ENCODE measurements around the gene RANBP9. TPM values are rescaled to one million over a fixed set of nuclear protein-coding genes. Genes with fewer than 3 reads are reported as not detected.
A peak's percentile ranks its signal among the peaks of the same experiment; 100 is the strongest.

RANBP9 gene
- 10 to 100 TPM; 17.4 to 51.4 (median 21.0) TPM for total RNA-seq
- 10 to 100 TPM; 13.1 to 21.8 (median 18.6) TPM for polyA plus RNA-seq
- long read RNA-seq, donor 1, partial matches to known transcripts: 0 of 3 reads
- long read RNA-seq, donor 1, other reads (novel, unspliced or antisense): 0 of 3 reads
- long read RNA-seq, donor 2, partial matches to known transcripts: 0 of 2 reads
- long read RNA-seq, donor 2, other reads (novel, unspliced or antisense): 0 of 2 reads
- long read RNA-seq, donor 3, partial matches to known transcripts: 0 of 1 reads
- long read RNA-seq, donor 3, other reads (novel, unspliced or antisense): 0 of 1 reads
- long read RNA-seq, donor 4: 0 reads
- long read RNA-seq, donor 5, partial matches to known transcripts: 58 of 121 reads
- long read RNA-seq, donor 5, other reads (novel, unspliced or antisense): 61 of 121 reads
- long read RNA-seq, donor 6, transcript RANBP9-201 (14 exons, 3,113 nt): major isoform, 6 of 34 reads
- long read RNA-seq, donor 6, transcript RANBP9-202 (3 exons, 658 nt): minor isoform, 5 of 34 reads
- long read RNA-seq, donor 6, partial matches to known transcripts: 23 of 34 reads
- long read RNA-seq, donor 6, other reads (novel, unspliced or antisense): 0 of 34 reads
- long read RNA-seq, donor 7, partial matches to known transcripts: 0 of 1 reads
- long read RNA-seq, donor 7, other reads (novel, unspliced or antisense): 0 of 1 reads
- long read RNA-seq, donor 8, transcript RANBP9-201 (14 exons, 3,113 nt): major isoform, 5 of 8 reads
- long read RNA-seq, donor 8, partial matches to known transcripts: 0 of 8 reads
- long read RNA-seq, donor 8, other reads (novel, unspliced or antisense): 0 of 8 reads
- long read RNA-seq, donor 9, partial matches to known transcripts: 0 of 2 reads
- long read RNA-seq, donor 9, other reads (novel, unspliced or antisense): 0 of 2 reads
- long read RNA-seq, donor 10, partial matches to known transcripts: 0 of 1 reads
- long read RNA-seq, donor 10, other reads (novel, unspliced or antisense): 0 of 1 reads

DNA sequence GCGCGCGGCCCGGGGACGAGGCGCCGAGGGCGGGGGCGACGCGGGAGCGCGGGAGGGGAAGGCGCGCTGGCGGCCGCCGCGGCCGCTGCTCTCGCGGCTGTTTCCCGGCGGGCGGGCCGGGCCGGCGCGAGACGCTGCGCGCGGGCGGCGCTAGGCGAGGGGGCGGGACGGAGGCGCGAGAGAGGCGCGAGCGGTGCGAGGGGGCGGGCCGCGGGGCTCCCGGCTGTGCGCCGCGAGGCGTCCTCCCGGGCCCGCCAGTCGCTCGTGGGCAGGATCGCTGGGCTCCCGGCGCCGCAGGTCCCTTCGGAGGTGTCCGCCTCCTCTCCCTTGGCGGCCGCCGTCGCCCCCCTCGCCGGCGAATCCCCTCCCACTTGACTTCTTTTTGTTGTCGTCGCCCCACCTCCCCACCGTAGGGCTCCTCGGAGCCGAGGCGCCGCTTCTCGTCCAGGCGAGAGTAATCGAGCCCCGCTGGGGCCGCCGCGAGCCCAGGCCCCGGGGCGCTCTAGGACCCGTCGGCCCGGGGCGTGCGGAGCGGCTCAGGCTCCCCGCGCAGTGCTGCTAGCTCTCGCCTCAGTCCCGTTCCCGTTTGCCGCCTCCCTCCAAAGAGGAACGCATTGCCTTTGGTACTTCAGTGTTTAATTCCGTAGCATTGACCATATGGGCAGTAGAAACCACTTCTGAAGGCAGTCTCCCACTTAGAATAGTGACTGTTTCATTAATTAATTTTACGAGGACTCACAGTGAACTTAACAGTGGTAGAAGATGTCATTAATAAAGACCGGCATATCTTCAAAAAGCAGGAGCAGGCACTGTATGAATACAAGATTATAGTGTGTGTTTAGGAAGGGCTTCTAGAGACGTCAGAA, at the start of gene RANBP9:
Gene RANBP9 (minus strand): TSS at position 103 of the 866 bp plus-strand sequence. CDS start 330 bp downstream, outside the sequence.
- Histone ChIP-seq H3K36me3 (no peaks in the 10 kb centered on the region), H3K4me3 (peak within 1 kb of the TSS; percentile 87 to 93 (median 90)), H3K27me3 (no peaks in the 10 kb centered on the region), H3K9me3 (no peaks in the 10 kb centered on the region), H3K27ac (peak within 1 kb of the TSS; percentile 93 to 98 (median 97)), H3K4me1 (peaks cover 19 to 46% (median 27%) of the 10 kb centered on the region in 4 donors)
- WGBS, 5 donors: 0 to 1% (median 0%) methylated on average over 43 to 97 of the region's 102 CpGs
- intact Hi-C loops (cut with DNase I; ENCODE audit: low total_unique reads): no loop called here
- peak; percentile 89 to 97 for DNase-seq
- TF ChIP-seq POLR2AphosphoS5 (IDR thresholded peaks at IDR 0.05): peak; percentile 15 to 71 (median 70)
- peak in 1 of 4 donors; percentile 14 for TF ChIP-seq POLR2A (IDR thresholded peaks at IDR 0.05)
- TF ChIP-seq EP300 (IDR thresholded peaks at IDR 0.05): no peak
- TF ChIP-seq, protein P1, sequence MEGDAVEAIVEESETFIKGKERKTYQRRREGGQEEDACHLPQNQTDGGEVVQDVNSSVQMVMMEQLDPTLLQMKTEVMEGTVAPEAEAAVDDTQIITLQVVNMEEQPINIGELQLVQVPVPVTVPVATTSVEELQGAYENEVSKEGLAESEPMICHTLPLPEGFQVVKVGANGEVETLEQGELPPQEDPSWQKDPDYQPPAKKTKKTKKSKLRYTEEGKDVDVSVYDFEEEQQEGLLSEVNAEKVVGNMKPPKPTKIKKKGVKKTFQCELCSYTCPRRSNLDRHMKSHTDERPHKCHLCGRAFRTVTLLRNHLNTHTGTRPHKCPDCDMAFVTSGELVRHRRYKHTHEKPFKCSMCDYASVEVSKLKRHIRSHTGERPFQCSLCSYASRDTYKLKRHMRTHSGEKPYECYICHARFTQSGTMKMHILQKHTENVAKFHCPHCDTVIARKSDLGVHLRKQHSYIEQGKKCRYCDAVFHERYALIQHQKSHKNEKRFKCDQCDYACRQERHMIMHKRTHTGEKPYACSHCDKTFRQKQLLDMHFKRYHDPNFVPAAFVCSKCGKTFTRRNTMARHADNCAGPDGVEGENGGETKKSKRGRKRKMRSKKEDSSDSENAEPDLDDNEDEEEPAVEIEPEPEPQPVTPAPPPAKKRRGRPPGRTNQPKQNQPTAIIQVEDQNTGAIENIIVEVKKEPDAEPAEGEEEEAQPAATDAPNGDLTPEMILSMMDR (IDR thresholded peaks at IDR 0.05): no peak

DNA sequence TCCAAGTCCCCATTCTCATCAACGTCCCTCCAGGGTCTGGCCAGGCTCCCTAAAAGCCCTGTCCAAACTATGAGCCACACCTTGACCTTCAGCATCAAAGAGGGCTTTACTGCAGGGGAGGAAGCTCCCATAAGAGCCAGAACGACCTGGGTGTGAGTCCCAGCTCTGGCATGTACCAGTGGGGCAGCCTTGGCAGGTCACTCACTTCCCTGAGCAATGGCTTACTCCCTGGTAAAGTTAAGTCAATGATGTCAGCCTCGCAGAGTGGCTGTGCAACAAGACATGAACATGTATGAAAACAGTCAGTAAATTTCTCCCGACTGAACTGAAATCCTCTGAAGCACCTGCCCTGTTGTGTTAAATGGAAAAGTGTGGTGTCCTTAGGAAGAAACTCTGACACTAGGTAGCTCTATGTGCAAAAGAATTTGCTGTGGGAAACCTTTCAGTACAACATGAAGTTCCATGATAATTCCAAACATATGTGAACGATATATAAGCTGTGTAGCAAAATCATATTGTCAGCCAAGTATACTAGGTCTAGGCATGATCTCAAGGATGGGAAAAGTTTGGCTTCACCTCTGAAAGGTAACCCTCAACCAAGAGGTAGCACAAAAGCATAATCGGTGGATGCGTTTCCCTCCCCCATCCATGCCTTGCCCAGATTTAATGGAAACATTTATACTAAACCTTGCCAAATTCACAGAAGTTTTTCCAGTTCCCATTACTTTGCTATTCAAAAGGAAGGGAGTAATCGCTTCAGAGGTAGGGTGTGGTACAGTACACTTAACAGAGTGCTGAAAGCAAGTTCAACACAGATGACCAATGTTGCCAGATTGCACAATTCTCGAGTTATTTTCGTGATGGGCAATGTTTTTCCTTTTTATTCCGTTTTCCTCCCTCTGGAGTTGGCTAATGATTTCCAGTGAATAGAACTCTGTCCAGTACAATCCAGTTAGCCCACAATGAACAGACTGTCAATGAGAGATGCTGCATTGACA, 49.0 kb upstream of the RANBP9 start:
- TF ChIP-seq POLR2AphosphoS5 (IDR thresholded peaks at IDR 0.05) (peak in 1 of 3 donors; percentile 72), POLR2A (IDR thresholded peaks at IDR 0.05) (no peak), EP300 (IDR thresholded peaks at IDR 0.05) (no peak)
- TF ChIP-seq, protein P1 (IDR thresholded peaks at IDR 0.05): no peak
- intact Hi-C loops (cut with DNase I; ENCODE audit: low total_unique reads): no loop called here
- Histone ChIP-seq H3K9me3 (no peaks in the 10 kb centered on the region), H3K27me3 (no peaks in the 10 kb centered on the region), H3K4me3 (no peak overlapping the region), H3K4me1 (peaks cover 0 to 37% (median 21%) of the 10 kb centered on the region in 4 donors), H3K36me3 (no peaks in the 10 kb centered on the region), H3K27ac (peak overlapping the region in 4 of 5 donors; percentile 26 to 67 (median 38))
- peak in 1 of 2 donors; percentile 72 for DNase-seq
- 45 to 57% (median 48%) methylated on average over 11 of the region's 11 CpGs for WGBS, 5 donors

DNA sequence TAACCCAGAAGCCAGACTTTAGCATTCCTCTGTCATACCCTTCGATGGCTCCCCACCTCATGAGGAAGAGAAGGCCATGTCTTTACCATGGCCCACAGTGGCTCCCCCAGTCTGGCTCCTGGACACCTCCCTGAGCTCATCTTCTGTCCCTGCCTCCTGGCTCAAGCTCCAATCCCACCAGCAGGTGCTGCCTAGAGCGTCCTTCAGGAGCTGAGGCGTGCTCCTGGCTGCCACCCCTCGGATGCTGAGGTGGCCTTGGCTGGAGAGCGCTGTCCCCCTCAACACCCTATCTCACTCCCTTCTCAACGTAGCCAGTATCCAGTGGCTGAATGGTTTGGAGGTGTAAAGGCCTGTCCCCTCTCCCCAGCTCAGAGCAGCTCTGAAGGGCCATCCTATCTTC, 47.4 kb upstream of the RANBP9 start:
- TF ChIP-seq POLR2AphosphoS5 (IDR thresholded peaks at IDR 0.05): no peak
- no peak for TF ChIP-seq POLR2A (IDR thresholded peaks at IDR 0.05)
- TF ChIP-seq EP300 (IDR thresholded peaks at IDR 0.05): no peak
- TF ChIP-seq, protein P1 (IDR thresholded peaks at IDR 0.05): no peak
- Histone ChIP-seq H3K27ac (no peak overlapping the region), H3K9me3 (no peaks in the 10 kb centered on the region), H3K4me3 (no peak overlapping the region), H3K4me1 (peaks cover 0 to 37% (median 21%) of the 10 kb centered on the region in 4 donors), H3K36me3 (no peaks in the 10 kb centered on the region), H3K27me3 (no peaks in the 10 kb centered on the region)
- DNase-seq: no peak
- WGBS, 5 donors: 91 to 97% (median 95%) methylated on average over 4 to 6 of the region's 6 CpGs
- intact Hi-C loops (cut with DNase I; ENCODE audit: low total_unique reads): no loop called here
